Ascending aorta (tissue), 2 donors: ENCODE measurements around the gene LAMB1. TPM values are rescaled to one million over a fixed set of nuclear protein-coding genes. Genes with fewer than 3 reads are reported as not detected.
A peak's percentile ranks its signal among the peaks of the same experiment; 100 is the strongest.

Source experiments
- DNase-seq, 2 donors: peaks; one replicate each; pipeline ENCODE4 v3.0.0-alpha.2; 2019; ENCODE audit warnings: low spot score in 2 of 2
- H3K27ac ChIP-seq, 2 donors: fragments of 200-600 bp; sonication (generic); one replicate each; pipeline ENCODE4 v1.5.1; 2016 to 2017; ENCODE audit warnings: mild to moderate bottlenecking in 1 of 2
- H3K27me3 ChIP-seq: fragments of 200-600 bp; sonication (generic); one replicate; pipeline ENCODE4 v1.5.1; 2017
- H3K36me3 ChIP-seq, 2 donors: fragments of 200-600 bp; sonication (generic); one replicate each; pipeline ENCODE4 v1.5.1; 2016
- H3K4me1 ChIP-seq, 2 donors: fragments of 200-600 bp; sonication (generic); one replicate each; pipeline ENCODE4 v1.5.1; 2016 to 2017; ENCODE audit warnings: mild to moderate bottlenecking in 1 of 2
- H3K4me3 ChIP-seq, 2 donors: fragments of 200-600 bp; sonication (generic); one replicate each; pipeline ENCODE4 v1.5.1; 2016 to 2017; ENCODE audit warnings: mild to moderate bottlenecking in 1 of 2
- H3K9me3 ChIP-seq, 2 donors: fragments of 200-600 bp; sonication (generic); one replicate each; pipeline ENCODE4 v1.5.1; 2016
- intact Hi-C: fragments of 100-400 bp; cut with DNase I; formaldehyde crosslinking; loops from one replicate; pipeline ENCODE4 v1.15.1; 2023
- total RNA-seq: library from RNA; depleted of rRNA; stranded (reverse); fragments of >200 nt; gene quantifications from one replicate; pipeline ENCODE4 v1.1.0, GENCODE V29; 2016
- TF ChIP-seq, protein P1 (sequence below), 3 experiments: fragments of 200-600 bp in 2 of 3; fragments of 450-650 bp in 1 of 3; sonication (generic) in 2 of 3; IDR thresholded peaks; one replicate each; pipeline ENCODE4 v1.5.1; 2016 to 2019; ENCODE audit warnings: antibody characterized with exemption in 3 of 3, mild to moderate bottlenecking in 1 of 3, moderate library complexity in 1 of 3

Gene LAMB1
- total RNA-seq, 1 donor from 2014 or later = 198 TPM

DNA sequence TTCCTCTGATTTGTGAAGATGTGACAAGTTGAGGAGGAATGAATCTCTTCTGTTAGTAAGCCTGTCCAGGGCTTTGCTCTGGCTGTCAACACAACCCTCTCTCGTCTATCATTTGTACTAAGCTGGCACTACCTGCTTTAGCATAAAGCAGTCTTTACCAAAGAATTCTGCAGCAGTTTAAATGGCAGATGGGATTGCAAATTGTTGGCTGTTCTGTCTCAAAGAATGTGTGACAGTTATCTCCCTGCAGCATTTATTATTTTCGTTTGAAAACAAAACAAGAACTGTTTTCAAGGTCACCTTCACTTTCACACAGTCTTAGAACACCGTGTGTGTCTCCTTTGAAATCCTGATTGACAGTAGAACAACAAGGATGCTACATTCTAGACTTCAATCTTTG is 4.8 kb upstream of the LAMB1 start:
- H3K4me1 ChIP-seq = peaks cover 0 to 6% of the 10 kb centered on the region in 2 donors
- no peak overlapping the region for H3K4me3 ChIP-seq
- H3K27me3 ChIP-seq = no peaks in the 10 kb centered on the region
- H3K27ac ChIP-seq = no peak overlapping the region
- TF ChIP-seq, protein P1, sequence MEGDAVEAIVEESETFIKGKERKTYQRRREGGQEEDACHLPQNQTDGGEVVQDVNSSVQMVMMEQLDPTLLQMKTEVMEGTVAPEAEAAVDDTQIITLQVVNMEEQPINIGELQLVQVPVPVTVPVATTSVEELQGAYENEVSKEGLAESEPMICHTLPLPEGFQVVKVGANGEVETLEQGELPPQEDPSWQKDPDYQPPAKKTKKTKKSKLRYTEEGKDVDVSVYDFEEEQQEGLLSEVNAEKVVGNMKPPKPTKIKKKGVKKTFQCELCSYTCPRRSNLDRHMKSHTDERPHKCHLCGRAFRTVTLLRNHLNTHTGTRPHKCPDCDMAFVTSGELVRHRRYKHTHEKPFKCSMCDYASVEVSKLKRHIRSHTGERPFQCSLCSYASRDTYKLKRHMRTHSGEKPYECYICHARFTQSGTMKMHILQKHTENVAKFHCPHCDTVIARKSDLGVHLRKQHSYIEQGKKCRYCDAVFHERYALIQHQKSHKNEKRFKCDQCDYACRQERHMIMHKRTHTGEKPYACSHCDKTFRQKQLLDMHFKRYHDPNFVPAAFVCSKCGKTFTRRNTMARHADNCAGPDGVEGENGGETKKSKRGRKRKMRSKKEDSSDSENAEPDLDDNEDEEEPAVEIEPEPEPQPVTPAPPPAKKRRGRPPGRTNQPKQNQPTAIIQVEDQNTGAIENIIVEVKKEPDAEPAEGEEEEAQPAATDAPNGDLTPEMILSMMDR (IDR thresholded peaks at IDR 0.05) = no peak
- H3K9me3 ChIP-seq = no peaks in the 10 kb centered on the region
- intact Hi-C loops = loop anchor here (10.0 kb wide), 1 partner anchor 263 kb away; the partner anchor contains the start of gene CBLL1
- H3K36me3 ChIP-seq = no peaks in the 10 kb centered on the region
- no peak for DNase-seq

DNA sequence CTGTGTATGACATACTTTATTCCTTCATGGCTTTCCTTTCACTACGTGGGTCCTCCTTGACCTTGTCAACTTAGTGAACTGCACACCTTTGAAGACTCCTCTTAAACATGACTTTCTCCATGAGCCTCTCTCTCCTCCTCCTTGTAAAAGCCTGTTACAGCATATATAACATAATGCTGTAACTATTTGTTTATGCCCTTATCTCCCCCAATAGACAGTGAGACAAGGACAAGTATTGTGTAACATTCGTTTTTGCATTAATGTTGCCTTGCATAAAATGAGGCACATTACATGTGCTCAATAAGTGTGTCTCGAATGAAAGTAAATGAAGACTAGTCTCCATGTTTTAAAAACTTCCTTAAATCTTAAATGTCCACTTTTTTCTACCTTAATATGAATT is 4.3 kb upstream of the LAMB1 start:
- H3K9me3 ChIP-seq = no peaks in the 10 kb centered on the region
- H3K27me3 ChIP-seq = no peaks in the 10 kb centered on the region
- peaks cover 0 to 6% of the 10 kb centered on the region in 2 donors for H3K4me1 ChIP-seq
- no peak for DNase-seq
- TF ChIP-seq, protein P1 (IDR thresholded peaks at IDR 0.05) = no peak
- H3K4me3 ChIP-seq = no peak overlapping the region
- intact Hi-C loops = loop anchor here (10.0 kb wide), 1 partner anchor 262 kb away; the partner anchor contains the start of gene CBLL1
- H3K27ac ChIP-seq = no peak overlapping the region
- no peaks in the 10 kb centered on the region for H3K36me3 ChIP-seq

DNA sequence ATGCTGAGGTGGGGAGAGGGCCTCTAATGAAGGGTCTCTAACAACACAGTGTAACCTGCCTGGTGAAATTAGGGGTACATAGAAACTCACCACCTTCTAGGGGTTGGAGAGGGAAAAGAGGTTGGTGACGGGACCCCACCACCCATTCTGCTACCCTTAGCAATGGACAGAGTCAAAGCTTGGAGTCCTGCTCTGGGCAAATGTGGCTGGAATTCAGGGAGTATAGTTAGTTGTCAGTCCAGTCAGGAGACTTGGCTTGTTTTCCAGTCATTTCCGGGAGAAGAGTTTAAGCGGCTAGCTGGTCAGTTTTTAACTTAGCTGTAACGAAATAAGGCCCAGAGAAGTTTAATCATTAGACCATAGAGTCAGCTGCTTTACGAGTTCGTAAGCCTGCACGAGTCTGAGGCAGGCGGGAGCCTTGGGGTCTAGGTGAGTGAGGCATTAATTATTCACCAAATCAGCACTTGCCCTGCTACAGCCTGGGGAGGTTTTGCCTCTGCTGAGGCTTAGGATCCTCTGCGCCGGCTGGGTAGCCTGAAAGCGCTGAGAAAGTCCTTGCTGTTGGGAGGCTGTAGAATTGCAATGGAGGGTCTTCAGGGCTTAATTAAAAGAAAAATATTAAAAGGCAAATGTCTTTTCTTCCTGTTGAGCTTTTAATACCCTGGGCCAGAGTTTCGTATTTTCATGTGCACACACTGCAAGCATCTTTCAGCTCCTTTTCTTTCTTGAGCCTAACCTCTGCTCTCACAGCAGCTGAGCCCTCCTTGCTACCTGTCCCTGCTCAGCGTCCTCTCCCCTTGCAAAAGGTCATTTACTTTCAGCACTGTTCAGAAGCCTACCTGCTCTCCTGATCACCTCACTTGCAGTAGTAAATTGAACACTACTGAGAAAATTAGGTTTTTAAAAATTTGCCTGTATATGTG is 1.5 kb upstream of the LAMB1 start:
- peak overlapping the region; percentile 67 to 85 for H3K27ac ChIP-seq
- no peaks in the 10 kb centered on the region for H3K27me3 ChIP-seq
- no peaks in the 10 kb centered on the region for H3K36me3 ChIP-seq
- intact Hi-C loops = loop anchor here (5.0 to 10.0 kb wide), 4 partner anchors 93 to 260 kb away; partner anchors contain the start of genes CBLL1 and DLD
- no peaks in the 10 kb centered on the region for H3K9me3 ChIP-seq
- H3K4me1 ChIP-seq = peaks cover 0 to 11% of the 10 kb centered on the region in 2 donors
- peak overlapping the region in 1 of 2 donors; percentile 89 for H3K4me3 ChIP-seq
- TF ChIP-seq, protein P1 (IDR thresholded peaks at IDR 0.05) = no peak
- no peak for DNase-seq

DNA sequence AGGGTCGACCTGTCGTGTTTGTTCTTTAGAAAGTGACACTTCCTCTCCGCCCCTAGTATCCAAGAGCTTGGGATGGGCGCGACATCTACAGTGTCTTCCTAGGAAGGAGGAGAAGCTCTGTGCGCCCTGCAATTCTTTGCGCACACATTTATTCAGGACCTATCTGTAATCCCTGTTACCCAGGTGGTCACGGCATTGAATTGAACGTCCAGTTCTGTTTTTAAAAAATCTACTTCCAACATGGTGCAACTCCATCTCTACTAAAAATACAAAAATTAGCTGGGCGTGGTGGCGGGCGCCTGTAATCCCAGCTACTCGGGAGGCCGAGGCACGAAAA is 606 bp upstream of the LAMB1 start:
- Histone ChIP-seq H3K4me1 (peaks cover 0 to 16% of the 10 kb centered on the region in 2 donors), H3K9me3 (no peaks in the 10 kb centered on the region), H3K4me3 (peak overlapping the region; percentile 64 to 89), H3K27me3 (no peaks in the 10 kb centered on the region), H3K27ac (peak overlapping the region; percentile 67 to 85), H3K36me3 (no peaks in the 10 kb centered on the region)
- intact Hi-C loops = loop anchor here (2.0 to 10.0 kb wide), 5 partner anchors 65 to 259 kb away; partner anchors contain the start of genes CBLL1 and DLD
- TF ChIP-seq, protein P1 (IDR thresholded peaks at IDR 0.05) = no peak
- no peak for DNase-seq

DNA sequence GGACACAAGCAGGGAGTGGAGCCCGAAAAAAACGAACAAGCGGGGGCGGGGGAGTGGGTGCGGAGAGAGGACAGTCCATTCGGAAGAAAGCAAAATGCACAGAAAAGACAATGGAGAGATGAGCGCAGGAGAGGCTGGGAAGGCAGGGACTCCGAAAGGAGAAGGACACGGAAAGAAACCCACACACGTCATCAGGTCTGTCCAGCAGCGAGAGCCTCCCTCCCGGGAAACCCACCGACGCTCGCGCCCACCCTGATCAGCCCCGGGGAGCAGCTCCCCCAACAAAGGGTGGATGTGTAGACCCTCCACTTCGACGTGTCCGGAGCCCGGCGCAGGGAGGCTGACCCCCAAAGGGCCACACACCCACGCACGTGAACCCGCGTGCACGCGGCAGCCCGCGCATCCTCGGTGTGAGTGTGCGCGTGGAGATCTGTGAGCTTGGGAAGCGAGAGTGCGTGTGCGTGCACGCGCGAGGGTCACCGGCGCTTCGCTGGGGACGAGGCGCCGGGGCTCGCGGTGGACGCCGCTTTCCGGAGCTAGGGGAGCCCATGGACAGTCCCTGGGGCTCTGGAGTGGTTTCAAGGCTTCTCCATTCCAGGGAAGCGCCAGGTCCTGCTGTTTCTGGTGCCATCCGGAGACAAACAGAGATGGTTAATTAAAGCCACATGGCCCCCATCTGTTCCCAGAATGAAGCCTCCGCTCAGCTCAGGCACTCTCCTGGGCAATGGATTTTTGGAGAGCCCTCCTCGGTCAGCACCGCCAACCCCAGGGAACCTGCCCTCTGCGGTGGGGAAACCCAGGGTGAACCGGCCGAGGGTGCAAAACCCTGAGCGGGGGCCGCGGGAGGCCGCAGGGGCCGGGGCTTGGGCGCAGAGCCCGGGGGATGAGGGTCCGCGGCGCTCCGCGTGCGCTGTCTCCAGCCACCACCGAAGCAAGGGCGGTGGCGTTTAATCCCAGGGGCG is 916 bp downstream of the LAMB1 start:
- DNase-seq = peak in 1 of 2 donors; percentile 68
- intact Hi-C loops = loop anchor here (2.0 to 10.0 kb wide), 5 partner anchors 63 to 257 kb away; partner anchors contain the start of genes CBLL1 and DLD
- H3K27me3 ChIP-seq = no peaks in the 10 kb centered on the region
- peaks cover 0 to 17% of the 10 kb centered on the region in 2 donors for H3K4me1 ChIP-seq
- peak overlapping the region; percentile 64 to 89 for H3K4me3 ChIP-seq
- peaks cover 0 to 10% of the 10 kb centered on the region in 2 donors for H3K36me3 ChIP-seq
- H3K27ac ChIP-seq = peak overlapping the region; percentile 81 to 85
- TF ChIP-seq, protein P1 (IDR thresholded peaks at IDR 0.05) = no peak
- no peaks in the 10 kb centered on the region for H3K9me3 ChIP-seq
